Measurements from ENCODE around the gene NGLY1.

The NGLY1 gene, protein sequence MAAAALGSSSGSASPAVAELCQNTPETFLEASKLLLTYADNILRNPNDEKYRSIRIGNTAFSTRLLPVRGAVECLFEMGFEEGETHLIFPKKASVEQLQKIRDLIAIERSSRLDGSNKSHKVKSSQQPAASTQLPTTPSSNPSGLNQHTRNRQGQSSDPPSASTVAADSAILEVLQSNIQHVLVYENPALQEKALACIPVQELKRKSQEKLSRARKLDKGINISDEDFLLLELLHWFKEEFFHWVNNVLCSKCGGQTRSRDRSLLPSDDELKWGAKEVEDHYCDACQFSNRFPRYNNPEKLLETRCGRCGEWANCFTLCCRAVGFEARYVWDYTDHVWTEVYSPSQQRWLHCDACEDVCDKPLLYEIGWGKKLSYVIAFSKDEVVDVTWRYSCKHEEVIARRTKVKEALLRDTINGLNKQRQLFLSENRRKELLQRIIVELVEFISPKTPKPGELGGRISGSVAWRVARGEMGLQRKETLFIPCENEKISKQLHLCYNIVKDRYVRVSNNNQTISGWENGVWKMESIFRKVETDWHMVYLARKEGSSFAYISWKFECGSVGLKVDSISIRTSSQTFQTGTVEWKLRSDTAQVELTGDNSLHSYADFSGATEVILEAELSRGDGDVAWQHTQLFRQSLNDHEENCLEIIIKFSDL

GRCh38 chr3:25782938-25783660, at the start of gene NGLY1:
Gene NGLY1, minus strand, starts transcription at chr3:25783443. Its CDS starts 53 bp downstream, at chr3:25783390.
- peak; percentile 76 for DNase-seq (ENCODE audit: low read depth)

- no peak for DNase-seq (ENCODE audit: low read depth)
Measured at GRCh38 chr3:25831578-25831977, 48.3 kb upstream of the NGLY1 start.

DNA sequence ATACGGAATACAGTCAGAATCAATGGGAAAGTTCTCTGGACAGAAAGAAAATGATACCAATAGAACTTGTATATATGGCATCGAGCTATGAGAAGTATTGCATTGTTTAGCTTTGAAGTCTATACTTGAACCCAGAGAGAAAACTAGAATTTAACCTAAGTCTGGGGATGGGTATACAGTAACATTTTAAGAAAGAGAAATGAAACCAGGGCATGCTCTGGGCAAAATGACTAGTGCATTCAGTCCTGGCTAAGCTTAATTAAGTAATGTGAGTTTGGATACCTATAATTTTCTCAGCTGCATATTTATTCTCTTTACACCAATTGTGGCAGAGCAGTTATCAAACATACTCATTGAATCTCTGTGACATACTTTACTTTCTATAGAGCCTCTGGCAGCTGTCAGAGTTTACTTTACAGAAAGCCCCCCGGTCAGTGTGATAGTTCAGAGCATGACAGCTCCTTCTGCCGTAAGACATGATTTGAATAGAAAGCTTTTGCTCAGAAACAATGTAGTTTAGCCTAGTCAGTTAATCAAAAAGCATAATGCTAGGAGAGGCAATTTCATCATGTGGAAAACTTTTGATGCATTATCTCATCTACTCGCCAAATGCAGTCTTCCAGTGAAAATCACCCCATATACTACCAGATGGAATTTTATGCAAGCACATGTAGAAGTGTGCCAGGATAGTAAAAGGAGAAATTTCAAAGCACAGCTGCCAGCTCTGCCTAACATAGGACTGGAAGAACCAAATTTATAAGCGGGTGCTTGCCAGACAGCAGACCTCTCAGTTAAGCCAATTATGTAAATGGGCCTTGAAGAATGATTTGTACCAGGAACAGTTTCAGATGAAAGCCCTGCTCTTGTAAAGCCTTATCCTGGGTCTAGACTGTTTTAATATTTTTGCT, 47.4 kb upstream of the NGLY1 start:
- no peak for DNase-seq (ENCODE audit: low read depth)

DNA sequence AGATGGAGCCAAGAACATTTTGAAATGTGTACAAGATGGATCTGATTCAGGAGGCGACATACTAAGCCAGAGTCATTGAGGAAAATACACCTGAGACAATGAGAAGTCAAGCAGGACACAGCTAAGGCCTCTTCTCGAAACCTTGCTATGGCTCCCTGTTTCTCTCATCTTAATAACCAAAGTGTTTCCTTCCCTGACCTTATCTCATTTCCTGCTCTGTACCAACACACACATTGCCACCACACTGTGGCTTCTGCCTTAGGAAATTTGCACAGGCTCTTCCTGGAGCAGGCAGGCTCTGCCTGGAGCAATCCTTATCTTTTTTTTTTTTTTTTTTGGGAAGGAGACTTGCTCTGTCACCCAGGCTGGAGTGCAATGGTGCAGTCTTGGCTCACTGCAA, 43.3 kb upstream of the NGLY1 start:
- DNase-seq (ENCODE audit: low read depth): no peak

GRCh38 chr3:25823314-25823713, 40.1 kb upstream of the NGLY1 start:
- no peak for DNase-seq (ENCODE audit: low read depth)

DNA sequence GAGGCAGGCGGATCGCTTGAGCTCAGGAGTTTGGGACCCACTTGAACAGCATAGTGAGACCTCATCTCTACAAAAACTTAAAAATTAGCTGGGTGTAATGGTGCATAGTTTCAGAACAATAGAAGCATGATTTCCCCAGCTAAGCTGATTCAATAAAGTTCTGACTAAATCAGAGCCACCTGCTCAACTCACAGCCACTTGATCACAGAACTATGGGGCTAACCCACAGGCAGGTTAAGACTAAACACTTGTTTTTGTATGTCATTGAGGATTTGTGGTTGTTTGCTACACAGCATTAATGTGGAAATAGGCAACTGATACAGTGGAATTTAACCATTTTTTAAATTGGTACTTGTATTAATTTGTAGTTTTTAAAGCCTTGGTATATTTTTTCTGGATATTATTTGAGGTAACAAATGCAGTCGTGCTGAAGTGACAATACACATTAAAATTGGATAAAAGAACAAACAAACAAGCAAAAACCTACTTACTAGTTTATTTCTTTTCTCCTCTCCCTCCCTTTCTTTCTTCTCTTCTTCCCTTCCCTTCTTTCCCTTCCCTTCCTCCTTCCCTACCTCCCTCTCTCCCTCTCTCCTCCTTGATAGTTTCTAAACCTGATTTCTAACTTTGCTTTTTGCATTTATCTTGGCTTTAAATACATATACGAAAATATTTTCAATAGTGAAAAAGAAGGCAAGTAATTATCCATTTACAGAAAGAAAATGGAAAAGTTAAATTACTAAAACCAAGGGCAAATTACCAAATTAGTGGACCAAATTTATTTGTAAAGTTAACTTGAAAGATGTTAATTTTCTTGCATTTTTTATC, 38.7 kb upstream of the NGLY1 start:
- no peak for DNase-seq (ENCODE audit: low read depth)

DNA sequence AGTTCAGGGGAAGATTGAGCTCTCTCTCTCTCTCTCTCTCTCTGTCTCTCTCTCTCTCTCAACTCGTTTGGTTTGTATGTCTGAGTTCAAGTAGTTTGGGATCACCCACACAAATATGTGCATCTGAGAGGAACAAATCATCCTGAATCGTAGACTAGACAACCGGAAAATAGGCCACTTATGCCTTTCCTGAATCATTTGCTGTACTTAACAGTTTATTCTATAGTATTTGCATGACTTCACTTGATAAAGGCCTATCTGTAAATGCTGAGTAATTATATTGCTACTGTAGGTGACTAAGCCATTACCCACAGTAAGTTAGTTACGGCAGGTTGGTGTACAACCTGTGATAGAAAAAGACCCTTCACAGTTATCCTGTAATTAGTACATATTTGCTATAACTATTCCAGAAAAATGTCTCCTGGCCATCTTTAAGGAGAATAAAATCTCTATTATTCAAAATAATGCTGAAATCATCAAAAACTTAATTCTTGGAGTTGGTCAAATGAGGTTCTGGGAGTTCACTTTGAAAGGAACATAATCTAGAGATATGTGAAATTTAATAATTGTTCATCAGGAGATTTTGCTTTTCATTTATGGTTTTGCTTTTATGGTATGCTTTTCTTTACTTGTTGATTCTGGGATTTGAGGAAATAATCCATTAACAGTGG, 37.7 kb upstream of the NGLY1 start:
- DNase-seq (ENCODE audit: low read depth): no peak

- no peak for DNase-seq (ENCODE audit: low read depth)
Measured at GRCh38 chr3:25820366-25820765, 37.1 kb upstream of the NGLY1 start.

DNA sequence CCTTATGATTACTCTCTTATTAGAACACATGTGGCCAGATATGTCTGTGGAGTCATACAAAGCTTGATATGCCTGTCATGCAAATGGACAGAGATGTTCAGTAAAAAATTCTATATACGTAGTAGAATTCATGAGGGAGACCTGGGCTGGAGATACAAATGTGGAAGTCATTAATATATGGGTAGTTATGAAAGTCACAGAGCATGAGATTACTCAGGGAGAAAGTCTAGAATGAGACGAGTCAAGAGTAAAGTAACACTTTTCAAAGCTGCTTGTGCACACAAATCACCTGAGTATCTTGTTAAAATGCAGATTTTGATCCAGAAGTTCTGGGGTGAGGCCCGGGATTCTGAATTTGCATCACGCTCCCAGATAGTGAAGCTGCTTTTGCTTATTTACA, 35.1 kb upstream of the NGLY1 start:
- DNase-seq (ENCODE audit: low read depth): no peak

DNA sequence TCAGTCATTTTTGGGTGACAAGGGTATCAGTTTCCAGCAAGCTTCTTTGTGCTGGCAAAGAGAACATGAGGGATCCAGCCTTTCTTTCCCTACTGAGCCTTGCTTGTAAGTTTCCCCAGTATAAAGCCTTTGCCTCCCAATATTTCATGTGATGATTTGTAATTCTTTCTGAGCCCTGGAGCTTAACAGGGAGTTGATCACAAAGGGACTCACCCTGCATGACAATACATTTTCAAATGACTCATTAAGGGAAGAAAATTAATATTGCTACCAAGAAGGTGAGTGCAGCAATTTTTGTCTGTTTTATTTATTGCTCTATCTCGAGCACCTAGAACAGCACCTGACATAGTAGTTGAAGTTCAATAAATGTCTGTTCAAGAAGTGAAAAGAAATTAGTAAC, 34.4 kb upstream of the NGLY1 start:
- DNase-seq (ENCODE audit: low read depth): no peak

- no peak for DNase-seq (ENCODE audit: low read depth)
Measured at GRCh38 chr3:25817107-25817506, 33.9 kb upstream of the NGLY1 start.

DNA sequence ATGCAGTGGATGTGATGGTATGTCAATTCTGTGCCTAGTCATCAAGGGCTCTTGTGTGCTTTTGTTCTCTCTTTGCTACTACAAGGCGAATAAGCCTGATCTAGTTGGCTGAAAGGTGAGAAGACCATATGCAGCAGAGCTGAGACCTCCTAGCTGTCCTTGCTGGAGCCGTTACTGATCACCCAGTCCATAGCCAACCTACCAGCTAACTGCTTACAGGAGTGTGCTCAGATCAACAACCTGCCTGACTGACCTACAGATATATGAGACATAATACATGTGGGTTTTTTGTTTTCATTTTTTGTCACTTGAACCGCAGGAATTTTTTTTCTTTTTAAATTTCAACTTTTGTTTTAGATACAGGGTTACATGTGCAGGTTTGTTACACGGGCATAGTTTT, 29.4 kb upstream of the NGLY1 start:
- DNase-seq (ENCODE audit: low read depth): no peak

- no peak for DNase-seq (ENCODE audit: low read depth)
Measured at GRCh38 chr3:25804676-25805075, 21.4 kb upstream of the NGLY1 start.

- no peak for DNase-seq (ENCODE audit: low read depth)
Measured at GRCh38 chr3:25803833-25804232, 20.6 kb upstream of the NGLY1 start.

DNA sequence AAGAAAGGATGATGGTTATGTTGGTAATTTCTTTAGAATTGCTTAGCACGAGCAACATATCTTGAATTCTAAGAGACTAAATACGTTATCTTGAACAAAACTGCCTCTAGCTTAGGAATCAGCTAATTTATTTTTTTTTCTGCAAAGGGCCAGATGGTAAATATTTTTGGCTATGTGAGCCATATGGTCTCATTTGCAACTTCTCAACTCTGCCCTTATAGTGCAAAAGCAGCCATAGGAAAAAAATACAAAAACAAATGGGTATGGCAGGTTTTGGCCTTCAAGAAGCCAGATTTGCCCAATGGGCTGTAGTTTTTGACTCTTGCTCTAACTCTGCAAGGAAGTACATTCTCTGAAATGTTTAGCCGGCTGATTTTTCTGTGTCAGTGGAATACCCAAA, 18.5 kb upstream of the NGLY1 start:
- DNase-seq (ENCODE audit: low read depth): no peak

GRCh38 chr3:25789596-25790556, 6.6 kb upstream of the NGLY1 start, which contains the start of gene OXSM:
Gene OXSM, plus strand, starts transcription at chr3:25790090. Its CDS starts 931 bp downstream, at chr3:25791021.
- DNase-seq (ENCODE audit: low read depth): peak; percentile 90

DNA sequence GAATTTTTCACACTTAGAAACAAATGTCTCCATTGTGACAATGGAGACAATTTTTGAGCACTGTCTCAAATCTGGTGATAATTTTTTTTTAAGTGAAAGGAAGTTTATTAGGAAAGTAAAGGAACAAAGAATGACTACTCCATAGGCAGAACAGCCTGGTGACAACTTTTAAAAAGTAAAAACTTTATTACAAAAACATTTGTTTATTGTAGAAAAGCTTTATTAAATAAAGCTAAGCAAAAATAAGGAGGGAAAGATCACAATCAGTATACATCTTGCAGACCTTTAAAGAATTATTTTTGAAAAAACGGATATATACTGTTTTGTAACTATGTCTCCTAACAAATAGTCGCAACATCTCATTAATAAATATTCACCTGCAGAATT, 6.0 kb upstream of the NGLY1 start:
- no peak for DNase-seq (ENCODE audit: low read depth)

- no peak for DNase-seq (ENCODE audit: low read depth)
Measured at GRCh38 chr3:25787689-25788088, 4.4 kb upstream of the NGLY1 start.

- no peak for DNase-seq (ENCODE audit: low read depth)
Measured at GRCh38 chr3:25785826-25786225, 2.6 kb upstream of the NGLY1 start.
